Natural killer cell (primary cell): ENCODE measurements around the gene GRB10. TPM values are rescaled to one million over a fixed set of nuclear protein-coding genes. Genes with fewer than 3 reads are reported as not detected.

ENCODE experiments used
- ATAC-seq, 3 donors: fragments of 150-1000 bp in 2 of 3; fragments of 200-7000 bp in 1 of 3; cut with Tn5 transposase; 1 replicate in 1 of 3; 2 replicates in 2 of 3; pipeline ENCODE4 v1.10.0; 2021; ENCODE audit warnings: mild to moderate bottlenecking in 2 of 3, moderate library complexity in 2 of 3
- DNase-seq, 2 donors: peaks; one replicate each; pipeline versions ENCODE4 v3.0.0 to v3.0.0-alpha.2; 2013 to 2021; ENCODE audit warnings: mixed read lengths in 1 of 2
- H3K27ac ChIP-seq: one replicate; pipeline ENCODE4 v1.5.1; 2013; ENCODE audit warnings: mild to moderate bottlenecking, low read length
- H3K27me3 ChIP-seq: one replicate; pipeline ENCODE4 v1.6.1; 2013; ENCODE audit warnings: low read length; ENCODE audit not compliant: control insufficient read depth, insufficient read depth
- H3K36me3 ChIP-seq: one replicate; pipeline ENCODE4 v1.6.1; 2013; ENCODE audit warnings: low read length; ENCODE audit not compliant: control insufficient read depth, insufficient read depth
- H3K4me1 ChIP-seq: one replicate; pipeline ENCODE4 v1.6.1; 2013; ENCODE audit warnings: low read length; ENCODE audit not compliant: control insufficient read depth, insufficient read depth
- H3K4me3 ChIP-seq: one replicate; pipeline ENCODE4 v1.5.1; 2013; ENCODE audit warnings: low read length
- H3K9me3 ChIP-seq: one replicate; pipeline ENCODE4 v1.6.1; 2013; ENCODE audit warnings: low read length; ENCODE audit not compliant: control insufficient read depth, insufficient read depth
- H3K27ac Mint-ChIP-seq, 2 donors: one replicate each; pipeline ENCODE4 v1.8.0; 2022; ENCODE audit warnings: mild to moderate bottlenecking in 2 of 2, mixed read lengths in 2 of 2, moderate library complexity in 1 of 2
- H3K27me3 Mint-ChIP-seq, 2 donors: one replicate each; pipeline ENCODE4 v1.8.0; 2022; ENCODE audit warnings: low read depth in 2 of 2, mixed read lengths in 2 of 2
- H3K36me3 Mint-ChIP-seq: one replicate; pipeline ENCODE4 v1.8.0; 2022; ENCODE audit warnings: mixed read lengths
- H3K4me1 Mint-ChIP-seq, 2 donors: one replicate each; pipeline ENCODE4 v1.8.0; 2022; ENCODE audit warnings: mixed read lengths in 2 of 2
- H3K4me3 Mint-ChIP-seq: one replicate; pipeline ENCODE4 v1.8.0; 2022; ENCODE audit warnings: mild to moderate bottlenecking, moderate library complexity, mixed read lengths
- H3K9me3 Mint-ChIP-seq, 2 donors: one replicate each; pipeline ENCODE4 v1.8.0; 2022; ENCODE audit warnings: mixed read lengths in 2 of 2
- WGBS: methylation state at CpG from one replicate; pipeline ENCODE4 v1.1.7; 2013; ENCODE audit warnings: missing lambda C conversion rate; ENCODE audit not compliant: insufficient coverage; 5-methylcytosine and 5-hydroxymethylcytosine counted together
- intact Hi-C: fragments of 100-400 bp; cut with micrococcal nuclease; formaldehyde crosslinking; loops from one replicate; pipeline ENCODE4 v1.14.2; 2022
- total RNA-seq, 4 donors: library from RNA; stranded (reverse); fragments of 120-200 nt in 1 of 4; gene quantifications; one replicate each; pipeline versions ENCODE4 v1.2.3 to v1.2.4, GENCODE V29; 2013 to 2022
- TF ChIP-seq, protein P1 (sequence below): fragments of 200-600 bp; IDR thresholded peaks from one replicate; pipeline ENCODE4 v1.8.0; 2022; ENCODE audit warnings: antibody characterized with exemption

Gene GRB10
- total RNA-seq, 3 donors from 2014 or later (not counting 1 experiment from before 2014, with no cell fraction given): 0.16 to 24.4 (median 1.4) TPM

DNA sequence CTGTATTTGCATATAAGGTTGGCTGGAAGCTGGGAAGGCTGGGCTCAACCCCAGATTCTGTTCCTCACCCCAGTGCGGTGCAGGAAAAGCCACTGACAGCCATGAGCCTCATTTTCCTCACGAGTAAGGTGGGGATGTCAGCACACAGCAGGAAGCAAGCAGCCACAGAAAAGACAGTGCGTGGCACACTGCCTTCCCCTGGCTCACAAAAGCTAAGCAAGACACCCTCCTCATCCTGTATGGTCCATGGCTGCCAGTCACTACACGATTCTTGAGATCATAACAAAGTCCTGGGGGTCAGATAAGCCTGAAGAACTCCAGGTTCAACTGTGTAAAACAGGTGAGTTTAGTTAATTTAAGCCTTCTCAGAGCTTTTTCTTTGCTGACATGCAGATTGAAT, 188.6 kb downstream of the GRB10 start:
- Mint-ChIP-seq H3K4me3 (no peak overlapping the region), H3K27ac (no peak overlapping the region), H3K36me3 (no peaks in the 10 kb centered on the region), H3K27me3 (peaks cover 10 to 12% of the 10 kb centered on the region in 2 donors), H3K9me3 (no peaks in the 10 kb centered on the region), H3K4me1 (no peaks in the 10 kb centered on the region)
- intact Hi-C loops: no loop called here
- ATAC-seq: no peak
- Histone ChIP-seq H3K4me3 (no peak overlapping the region), H3K9me3 (no peaks in the 10 kb centered on the region), H3K27me3 (no peaks in the 10 kb centered on the region), H3K4me1 (no peaks in the 10 kb centered on the region), H3K36me3 (no peaks in the 10 kb centered on the region), H3K27ac (no peak overlapping the region)
- no peak for DNase-seq
- WGBS: 52% methylated on average over 4 of the region's 4 CpGs
- TF ChIP-seq, protein P1, sequence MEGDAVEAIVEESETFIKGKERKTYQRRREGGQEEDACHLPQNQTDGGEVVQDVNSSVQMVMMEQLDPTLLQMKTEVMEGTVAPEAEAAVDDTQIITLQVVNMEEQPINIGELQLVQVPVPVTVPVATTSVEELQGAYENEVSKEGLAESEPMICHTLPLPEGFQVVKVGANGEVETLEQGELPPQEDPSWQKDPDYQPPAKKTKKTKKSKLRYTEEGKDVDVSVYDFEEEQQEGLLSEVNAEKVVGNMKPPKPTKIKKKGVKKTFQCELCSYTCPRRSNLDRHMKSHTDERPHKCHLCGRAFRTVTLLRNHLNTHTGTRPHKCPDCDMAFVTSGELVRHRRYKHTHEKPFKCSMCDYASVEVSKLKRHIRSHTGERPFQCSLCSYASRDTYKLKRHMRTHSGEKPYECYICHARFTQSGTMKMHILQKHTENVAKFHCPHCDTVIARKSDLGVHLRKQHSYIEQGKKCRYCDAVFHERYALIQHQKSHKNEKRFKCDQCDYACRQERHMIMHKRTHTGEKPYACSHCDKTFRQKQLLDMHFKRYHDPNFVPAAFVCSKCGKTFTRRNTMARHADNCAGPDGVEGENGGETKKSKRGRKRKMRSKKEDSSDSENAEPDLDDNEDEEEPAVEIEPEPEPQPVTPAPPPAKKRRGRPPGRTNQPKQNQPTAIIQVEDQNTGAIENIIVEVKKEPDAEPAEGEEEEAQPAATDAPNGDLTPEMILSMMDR: no peak

DNA sequence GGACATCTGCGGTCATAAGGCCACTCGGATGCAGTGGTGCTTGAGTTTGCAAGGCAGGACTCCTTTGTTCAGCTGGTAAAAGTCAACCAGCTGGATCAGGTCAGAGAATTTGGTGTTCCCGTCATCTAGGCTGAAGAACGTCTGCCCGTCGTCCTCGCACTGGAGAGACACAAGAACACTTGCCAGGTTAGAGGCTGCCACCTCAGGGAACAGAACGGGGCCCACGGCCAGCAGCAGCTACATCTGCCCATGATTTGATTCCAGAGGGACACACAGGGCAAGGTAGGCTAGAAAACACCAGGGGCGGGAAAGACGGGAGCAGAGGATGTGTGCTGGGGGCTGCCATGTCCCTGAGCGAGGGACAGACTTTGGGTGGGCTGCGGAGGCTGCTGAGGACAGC, 189.8 kb downstream of the GRB10 start:
- no peaks in the 10 kb centered on the region for H3K9me3 Mint-ChIP-seq
- Histone ChIP-seq H3K4me1 (no peaks in the 10 kb centered on the region), H3K9me3 (no peaks in the 10 kb centered on the region), H3K27ac (no peak overlapping the region), H3K4me3 (no peak overlapping the region), H3K36me3 (no peaks in the 10 kb centered on the region), H3K27me3 (no peaks in the 10 kb centered on the region)
- intact Hi-C loops: no loop called here
- H3K36me3 Mint-ChIP-seq: no peaks in the 10 kb centered on the region
- TF ChIP-seq, protein P1: no peak
- 89% methylated on average over 13 of the region's 13 CpGs for WGBS
- no peak overlapping the region for H3K4me3 Mint-ChIP-seq
- H3K4me1 Mint-ChIP-seq: no peaks in the 10 kb centered on the region
- H3K27ac Mint-ChIP-seq: no peak overlapping the region
- ATAC-seq: no peak
- DNase-seq: no peak
- peaks cover 10 to 13% of the 10 kb centered on the region in 2 donors for H3K27me3 Mint-ChIP-seq

DNA sequence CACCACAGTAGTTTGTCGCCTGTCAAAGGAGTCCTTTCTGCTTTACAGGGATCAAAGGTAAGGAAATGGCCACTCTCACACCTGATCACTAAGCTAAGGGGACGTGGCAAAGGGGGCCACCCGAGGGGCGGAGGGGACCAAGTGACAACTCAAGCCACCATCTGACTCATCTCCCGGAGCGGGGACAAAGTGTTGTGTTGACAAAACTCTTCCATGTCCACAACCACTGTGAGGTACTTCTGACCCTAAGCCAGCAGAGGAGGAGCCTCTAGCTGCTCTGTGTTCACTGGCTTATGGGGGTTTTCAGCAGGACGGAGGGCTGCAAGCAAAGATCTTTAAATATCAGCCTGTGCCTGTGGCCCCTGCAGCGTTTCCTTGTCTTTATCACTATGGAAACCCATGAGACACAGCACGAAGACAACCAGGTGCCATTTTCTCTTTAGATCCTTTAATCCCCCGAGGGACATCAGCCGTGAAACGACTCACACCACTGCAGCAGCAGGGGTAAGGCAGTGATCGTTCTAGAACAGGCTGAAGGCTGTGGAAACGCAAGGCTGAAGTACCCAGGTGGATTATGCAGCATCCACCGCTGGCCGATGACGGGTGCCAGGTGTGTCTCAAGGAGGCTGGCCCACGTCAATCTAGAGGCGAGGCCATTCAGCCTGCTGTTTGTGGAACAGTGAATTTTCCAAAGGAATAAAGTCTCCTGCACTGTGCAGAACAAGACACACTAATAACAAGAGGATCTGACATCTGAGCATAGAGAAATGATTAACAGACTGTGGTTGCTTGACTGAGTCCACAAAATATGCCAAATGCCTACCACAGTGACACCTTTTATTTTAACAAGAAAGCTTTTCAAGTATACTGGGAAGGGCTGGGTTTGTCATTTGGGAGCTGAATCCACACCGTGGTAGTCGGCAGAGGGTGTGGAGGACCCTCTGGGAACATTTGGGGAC, 190.9 kb downstream of the GRB10 start:
- intact Hi-C loops: no loop called here
- no peaks in the 10 kb centered on the region for H3K4me1 Mint-ChIP-seq
- 83% methylated on average over 21 of the region's 21 CpGs for WGBS
- H3K9me3 ChIP-seq: no peaks in the 10 kb centered on the region
- no peaks in the 10 kb centered on the region for H3K36me3 ChIP-seq
- no peak overlapping the region for H3K27ac ChIP-seq
- H3K9me3 Mint-ChIP-seq: no peaks in the 10 kb centered on the region
- no peak overlapping the region for H3K4me3 Mint-ChIP-seq
- no peak overlapping the region for H3K4me3 ChIP-seq
- ATAC-seq (no peak), DNase-seq (no peak)
- no peak overlapping the region for H3K27ac Mint-ChIP-seq
- TF ChIP-seq, protein P1: no peak
- no peaks in the 10 kb centered on the region for H3K27me3 ChIP-seq
- peaks cover 10 to 20% of the 10 kb centered on the region in 2 donors for H3K27me3 Mint-ChIP-seq
- H3K4me1 ChIP-seq: no peaks in the 10 kb centered on the region
- H3K36me3 Mint-ChIP-seq: no peaks in the 10 kb centered on the region
